ENCODE results near the gene PPEF1. TPM values are rescaled to one million over a fixed set of nuclear protein-coding genes. Genes with fewer than 3 reads are reported as not detected.

The PPEF1 gene
- total and polyA plus RNA-seq, 9 of the 15 experiments (the other 6 are each of a cell fraction or from before 2014, with no cell fraction given), result not detected

DNA sequence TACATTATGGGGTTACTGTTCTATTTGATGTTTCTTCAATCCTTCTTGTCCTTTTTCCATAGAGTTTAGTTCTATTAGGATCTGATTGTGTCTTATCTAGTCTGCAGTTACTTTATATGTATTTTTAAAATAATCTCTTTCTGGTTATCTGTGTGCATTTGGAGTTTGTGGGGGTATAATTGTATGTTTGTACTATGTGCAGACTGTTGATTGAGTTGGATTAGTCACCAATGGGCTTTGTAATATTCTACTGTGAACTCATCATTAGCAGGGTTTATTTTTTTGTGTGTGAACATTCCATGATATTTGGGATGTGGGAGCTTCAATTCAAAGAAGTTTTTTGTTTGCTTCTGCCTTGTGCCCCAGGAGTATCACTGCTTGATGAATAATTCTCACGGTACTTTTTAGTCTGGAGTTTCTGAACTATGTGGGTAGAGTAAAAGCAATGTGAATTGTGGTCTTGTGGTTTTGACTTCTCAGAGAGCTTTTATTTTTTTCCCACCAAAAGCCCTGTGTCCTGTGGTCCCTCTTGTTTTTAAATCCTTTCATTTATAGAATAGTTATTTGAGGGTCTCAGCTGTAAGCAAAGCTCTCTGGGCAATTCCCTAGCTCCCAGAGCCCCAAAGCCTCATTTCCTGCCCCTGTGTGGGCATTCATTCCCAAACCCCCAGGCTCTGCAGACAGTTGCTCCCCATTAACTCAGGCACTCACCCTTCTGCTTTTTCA lies 148.6 kb downstream of the PPEF1 start:
- TF ChIP-seq ZNF699 (CRISPR knock-in tag; IDR thresholded peaks at IDR 0.05; ENCODE audit: insufficient replicate concordance), result no peak
- Histone ChIP-seq H3K27me3 (ENCODE audit: control insufficient read depth in 2 of 2, insufficient read depth in 2 of 2, low read length in 2 of 2) (peaks cover 4 to 12% of the 10 kb centered on the region in 2 experiments; a peak in 3 of 5 replicates), H3K79me2 (ENCODE audit: control insufficient read depth, insufficient read depth, low read length) (no peaks in the 10 kb centered on the region), H3K4me2 (ENCODE audit: insufficient read depth, low read length) (no peak overlapping the region), H3K9me3 (replicated peaks; ENCODE audit: control insufficient read depth, insufficient read depth, low read depth, low read length) (no peaks in the 10 kb centered on the region), H3K9ac (ENCODE audit: insufficient read depth in 1 of 2, low read depth in 2 of 2, low read length in 2 of 2) (no peak overlapping the region), H3K9me1 (ENCODE audit: control insufficient read depth, insufficient read depth, low read length) (no peaks in the 10 kb centered on the region), H3K36me3 (ENCODE audit: control insufficient read depth, insufficient read depth, low read length) (no peaks in the 10 kb centered on the region), H2AFZ (ENCODE audit: low read depth, low read length) (no peak overlapping the region), H3K27ac (ENCODE audit: extremely low read depth, low read depth, low read length) (no peak overlapping the region), H3K4me1 (replicated peaks in 1 of 2; ENCODE audit: control insufficient read depth in 2 of 2, insufficient read depth in 2 of 2, low read length in 2 of 2) (no peaks in the 10 kb centered on the region), H4K20me1 (replicated peaks; ENCODE audit: control insufficient read depth, insufficient read depth, low read length) (no peaks in the 10 kb centered on the region), H3K4me3 (no peak overlapping the region)
- no TSS peak for BruUV-seq (replicated peaks)
- intact Hi-C loops (cut with micrococcal nuclease) (no loop called here), in situ Hi-C loops (cut with MboI) (no loop called here)
- ChIA-PET CTCF (ENCODE audit: low intra/inter-chr PET ratio) (no interaction called here), POLR2A (no interaction called here)
- WGBS (ENCODE audit: insufficient coverage, low coverage, missing lambda C conversion rate), result 0% methylated on average over 1 of the region's 1 CpG
- DNase-seq (ENCODE audit: extremely low read depth in 1 of 4, low spot score in 3 of 4) (no peak), FAIRE-seq (no peak), ATAC-seq (no peak)

DNA sequence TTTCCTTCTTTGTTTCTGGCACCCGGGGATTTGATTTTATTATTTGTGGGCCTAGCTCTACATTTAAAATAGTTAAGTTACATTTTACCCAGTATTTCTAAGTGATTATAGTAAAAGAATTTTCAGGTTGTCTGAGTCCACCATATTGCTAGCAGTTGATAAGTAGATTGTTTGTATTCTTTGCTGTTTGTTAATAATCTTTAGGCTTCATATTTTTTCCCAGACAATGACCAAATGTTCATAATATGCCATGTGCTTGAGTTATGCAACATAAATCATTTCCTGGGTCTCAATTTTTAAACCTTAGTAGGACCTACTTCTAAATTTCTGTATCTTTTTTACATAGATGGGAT lies 149.2 kb downstream of the PPEF1 start:
- BruUV-seq (replicated peaks), result no TSS peak
- no peak overlapping the region for H3K27ac ChIP-seq (ENCODE audit: extremely low read depth, low read depth, low read length)
- no peaks in the 10 kb centered on the region for H4K20me1 ChIP-seq (replicated peaks; ENCODE audit: control insufficient read depth, insufficient read depth, low read length)
- no peaks in the 10 kb centered on the region for H3K4me1 ChIP-seq (replicated peaks in 1 of 2; ENCODE audit: control insufficient read depth in 2 of 2, insufficient read depth in 2 of 2, low read length in 2 of 2)
- CTCF ChIA-PET (ENCODE audit: low intra/inter-chr PET ratio), result no interaction called here
- intact Hi-C loops (cut with micrococcal nuclease), result no loop called here
- no peak for ATAC-seq
- no peak for DNase-seq (ENCODE audit: extremely low read depth in 1 of 4, low spot score in 3 of 4)
- no peak for FAIRE-seq
- H3K79me2 ChIP-seq (ENCODE audit: control insufficient read depth, insufficient read depth, low read length), result no peaks in the 10 kb centered on the region
- no peak overlapping the region for H3K4me3 ChIP-seq
- H3K9ac ChIP-seq (ENCODE audit: insufficient read depth in 1 of 2, low read depth in 2 of 2, low read length in 2 of 2), result no peak overlapping the region
- no peaks in the 10 kb centered on the region for H3K9me3 ChIP-seq (replicated peaks; ENCODE audit: control insufficient read depth, insufficient read depth, low read depth, low read length)
- no peak overlapping the region for H2AFZ ChIP-seq (ENCODE audit: low read depth, low read length)
- H3K4me2 ChIP-seq (ENCODE audit: insufficient read depth, low read length), result no peak overlapping the region
- in situ Hi-C loops (cut with MboI), result no loop called here
- no peaks in the 10 kb centered on the region for H3K36me3 ChIP-seq (ENCODE audit: control insufficient read depth, insufficient read depth, low read length)
- H3K9me1 ChIP-seq (ENCODE audit: control insufficient read depth, insufficient read depth, low read length), result no peaks in the 10 kb centered on the region
- POLR2A ChIA-PET, result no interaction called here
- WGBS (ENCODE audit: insufficient coverage, low coverage, missing lambda C conversion rate), result 0% methylated on average over 1 of the region's 1 CpG
- H3K27me3 ChIP-seq (ENCODE audit: control insufficient read depth in 2 of 2, insufficient read depth in 2 of 2, low read length in 2 of 2), result peaks cover 4 to 12% of the 10 kb centered on the region in 2 experiments; a peak in 3 of 5 replicates
- TF ChIP-seq, protein P1, sequence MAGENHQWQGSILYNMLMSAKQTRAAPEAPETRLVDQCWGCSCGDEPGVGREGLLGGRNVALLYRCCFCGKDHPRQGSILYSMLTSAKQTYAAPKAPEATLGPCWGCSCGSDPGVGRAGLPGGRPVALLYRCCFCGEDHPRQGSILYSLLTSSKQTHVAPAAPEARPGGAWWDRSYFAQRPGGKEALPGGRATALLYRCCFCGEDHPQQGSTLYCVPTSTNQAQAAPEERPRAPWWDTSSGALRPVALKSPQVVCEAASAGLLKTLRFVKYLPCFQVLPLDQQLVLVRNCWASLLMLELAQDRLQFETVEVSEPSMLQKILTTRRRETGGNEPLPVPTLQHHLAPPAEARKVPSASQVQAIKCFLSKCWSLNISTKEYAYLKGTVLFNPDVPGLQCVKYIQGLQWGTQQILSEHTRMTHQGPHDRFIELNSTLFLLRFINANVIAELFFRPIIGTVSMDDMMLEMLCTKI (IDR thresholded peaks at IDR 0.05; ENCODE audit: partially characterized antibody), result no peak
- TF ChIP-seq MCM3 (IDR thresholded peaks at IDR 0.05) (no peak), RBM22 (IDR thresholded peaks at IDR 0.05; ENCODE audit: low read depth, low read length, poor library complexity, severe bottlenecking) (no peak), MTA2 (IDR thresholded peaks at IDR 0.05; ENCODE audit: low read depth) (no peak), CHCHD3 (CRISPR knock-in tag; IDR thresholded peaks at IDR 0.05) (no peak), KAT8 (IDR thresholded peaks at IDR 0.05; ENCODE audit: low read depth) (no peak), PHB2 (IDR thresholded peaks at IDR 0.05; ENCODE audit: low read depth) (no peak), MCM2 (IDR thresholded peaks at IDR 0.05; ENCODE audit: low read depth) (no peak), ZNF431 (CRISPR knock-in tag; IDR thresholded peaks at IDR 0.05) (no peak), ZNF354B (CRISPR knock-in tag; IDR thresholded peaks at IDR 0.05) (no peak), CAMTA2 (CRISPR knock-in tag; conservative IDR thresholded peaks at IDR 0.05) (no peak)
- TF ChIP-seq, protein P2, sequence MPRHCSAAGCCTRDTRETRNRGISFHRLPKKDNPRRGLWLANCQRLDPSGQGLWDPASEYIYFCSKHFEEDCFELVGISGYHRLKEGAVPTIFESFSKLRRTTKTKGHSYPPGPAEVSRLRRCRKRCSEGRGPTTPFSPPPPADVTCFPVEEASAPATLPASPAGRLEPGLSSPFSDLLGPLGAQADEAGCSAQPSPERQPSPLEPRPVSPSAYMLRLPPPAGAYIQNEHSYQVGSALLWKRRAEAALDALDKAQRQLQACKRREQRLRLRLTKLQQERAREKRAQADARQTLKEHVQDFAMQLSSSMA (CRISPR knock-in tag; IDR thresholded peaks at IDR 0.05), result no peak
- TF ChIP-seq, protein P3, sequence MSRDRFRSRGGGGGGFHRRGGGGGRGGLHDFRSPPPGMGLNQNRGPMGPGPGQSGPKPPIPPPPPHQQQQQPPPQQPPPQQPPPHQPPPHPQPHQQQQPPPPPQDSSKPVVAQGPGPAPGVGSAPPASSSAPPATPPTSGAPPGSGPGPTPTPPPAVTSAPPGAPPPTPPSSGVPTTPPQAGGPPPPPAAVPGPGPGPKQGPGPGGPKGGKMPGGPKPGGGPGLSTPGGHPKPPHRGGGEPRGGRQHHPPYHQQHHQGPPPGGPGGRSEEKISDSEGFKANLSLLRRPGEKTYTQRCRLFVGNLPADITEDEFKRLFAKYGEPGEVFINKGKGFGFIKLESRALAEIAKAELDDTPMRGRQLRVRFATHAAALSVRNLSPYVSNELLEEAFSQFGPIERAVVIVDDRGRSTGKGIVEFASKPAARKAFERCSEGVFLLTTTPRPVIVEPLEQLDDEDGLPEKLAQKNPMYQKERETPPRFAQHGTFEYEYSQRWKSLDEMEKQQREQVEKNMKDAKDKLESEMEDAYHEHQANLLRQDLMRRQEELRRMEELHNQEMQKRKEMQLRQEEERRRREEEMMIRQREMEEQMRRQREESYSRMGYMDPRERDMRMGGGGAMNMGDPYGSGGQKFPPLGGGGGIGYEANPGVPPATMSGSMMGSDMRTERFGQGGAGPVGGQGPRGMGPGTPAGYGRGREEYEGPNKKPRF (IDR thresholded peaks at IDR 0.05; ENCODE audit: low read depth, low read length), result no peak
